ENCODE measurements around the gene ARHGEF40.

- no peak for TF ChIP-seq EZH2 (IDR thresholded peaks at IDR 0.05; ENCODE audit: borderline replicate concordance, insufficient read depth, low read depth, low read length, poor library complexity, severe bottlenecking)
- TF ChIP-seq, protein P1, sequence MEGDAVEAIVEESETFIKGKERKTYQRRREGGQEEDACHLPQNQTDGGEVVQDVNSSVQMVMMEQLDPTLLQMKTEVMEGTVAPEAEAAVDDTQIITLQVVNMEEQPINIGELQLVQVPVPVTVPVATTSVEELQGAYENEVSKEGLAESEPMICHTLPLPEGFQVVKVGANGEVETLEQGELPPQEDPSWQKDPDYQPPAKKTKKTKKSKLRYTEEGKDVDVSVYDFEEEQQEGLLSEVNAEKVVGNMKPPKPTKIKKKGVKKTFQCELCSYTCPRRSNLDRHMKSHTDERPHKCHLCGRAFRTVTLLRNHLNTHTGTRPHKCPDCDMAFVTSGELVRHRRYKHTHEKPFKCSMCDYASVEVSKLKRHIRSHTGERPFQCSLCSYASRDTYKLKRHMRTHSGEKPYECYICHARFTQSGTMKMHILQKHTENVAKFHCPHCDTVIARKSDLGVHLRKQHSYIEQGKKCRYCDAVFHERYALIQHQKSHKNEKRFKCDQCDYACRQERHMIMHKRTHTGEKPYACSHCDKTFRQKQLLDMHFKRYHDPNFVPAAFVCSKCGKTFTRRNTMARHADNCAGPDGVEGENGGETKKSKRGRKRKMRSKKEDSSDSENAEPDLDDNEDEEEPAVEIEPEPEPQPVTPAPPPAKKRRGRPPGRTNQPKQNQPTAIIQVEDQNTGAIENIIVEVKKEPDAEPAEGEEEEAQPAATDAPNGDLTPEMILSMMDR (IDR thresholded peaks at IDR 0.05): no peak
Observed at GRCh38 chr14:21043387-21043973, 26.6 kb upstream of the ARHGEF40 start.

Measured in B cell (primary cell).